Activated naive CD4-positive, alpha-beta T cell treated with Interleukin-2 at 50 U/mL for 16 hours (primary cell): ENCODE measurements around the gene PDIA4.
"Not testable (repeated sequence)": the region's sequence is repeated elsewhere in the genome, so short reads cannot be mapped to it uniquely, and the experiment has no call there.

Experiments used
- DNase-seq: peaks from one replicate; pipeline ENCODE4 v3.0.0-alpha.2; 2020

The PDIA4 gene

GRCh38 chr7:149028346-149029109 is at the start of gene PDIA4:
TSS of gene PDIA4 (minus strand) at chr7:149028505. CDS start at chr7:149028408, 97 bp downstream.
- DNase-seq, result peak; percentile 100

GRCh38 chr7:149077594-149077993 is 49.3 kb upstream of the PDIA4 start:
- DNase-seq, result no peak

- no peak for DNase-seq
Observed at GRCh38 chr7:149075286-149075685, 47.0 kb upstream of the PDIA4 start.

GRCh38 chr7:149074116-149074885 is 46.0 kb upstream of the PDIA4 start:
- DNase-seq, result no peak

- DNase-seq, result no peak
Observed at GRCh38 chr7:149072438-149072775, 44.1 kb upstream of the PDIA4 start.

- DNase-seq, result peak; percentile 62
Observed at GRCh38 chr7:149071641-149072437, 43.5 kb upstream of the PDIA4 start.

- DNase-seq, result no peak
Observed at GRCh38 chr7:149071182-149071635, 42.9 kb upstream of the PDIA4 start.

GRCh38 chr7:149070372-149071125 is 42.2 kb upstream of the PDIA4 start:
- no peak for DNase-seq

- DNase-seq, result no peak
Observed at GRCh38 chr7:149067869-149068268, 39.6 kb upstream of the PDIA4 start.

GRCh38 chr7:149063476-149063875 is 35.2 kb upstream of the PDIA4 start:
- DNase-seq, result no peak

GRCh38 chr7:149062217-149062899 is 34.1 kb upstream of the PDIA4 start:
- DNase-seq, result not testable (repeated sequence)

GRCh38 chr7:149060156-149060555 is 31.9 kb upstream of the PDIA4 start:
- DNase-seq, result no peak

GRCh38 chr7:149053885-149054284 is 25.6 kb upstream of the PDIA4 start:
- DNase-seq, result no peak

- DNase-seq, result no peak
Observed at GRCh38 chr7:149053384-149053783, 25.1 kb upstream of the PDIA4 start.

- no peak for DNase-seq
Observed at GRCh38 chr7:149050941-149051340, 22.6 kb upstream of the PDIA4 start.

- DNase-seq, result no peak
Observed at GRCh38 chr7:149048805-149049204, 20.5 kb upstream of the PDIA4 start.

GRCh38 chr7:149046416-149046815 is 18.1 kb upstream of the PDIA4 start:
- no peak for DNase-seq

- DNase-seq, result no peak
Observed at GRCh38 chr7:149043936-149044335, 15.6 kb upstream of the PDIA4 start.

GRCh38 chr7:149041350-149041749 is 13.0 kb upstream of the PDIA4 start:
- DNase-seq, result no peak

GRCh38 chr7:149038641-149039040 is 10.3 kb upstream of the PDIA4 start:
- DNase-seq, result not testable (repeated sequence)

GRCh38 chr7:149036676-149037075 is 8.4 kb upstream of the PDIA4 start:
- no peak for DNase-seq

GRCh38 chr7:149031353-149031910 is 3.1 kb upstream of the PDIA4 start:
- DNase-seq, result no peak
